GM23338 (cell line): ENCODE data around the gene KNG1. TPM values are rescaled to one million over a fixed set of nuclear protein-coding genes. Genes with fewer than 3 reads are reported as not detected.

Source experiments
- ATAC-seq: fragments of 200-7000 bp; cut with Tn5 transposase; 3 replicates; pipeline ENCODE4 v1.9.1; 2020
- DNase-seq: peaks from one replicate; pipeline ENCODE4 v3.0.0-alpha.2; 2015; ENCODE audit warnings: low spot score
- H2AFZ ChIP-seq: fragments of 200-600 bp; sonication (generic); 2 replicates; pipeline ENCODE4 v1.8.0; 2016; ENCODE audit warnings: antibody characterized with exemption, mild to moderate bottlenecking, moderate library complexity
- H3F3A ChIP-seq: fragments of 200-600 bp; sonication (generic); replicated peaks from 2 replicates; pipeline ENCODE4 v1.8.0; 2017; ENCODE audit warnings: antibody characterized with exemption, mixed run types, low read depth
- H3K27ac ChIP-seq: fragments of 200-600 bp; sonication (generic); 2 replicates; pipeline ENCODE4 v1.6.1; 2016; ENCODE audit warnings: low read depth
- H3K27me3 ChIP-seq: fragments of 200-600 bp; sonication (generic); 2 replicates; pipeline ENCODE4 v1.8.0; 2016; ENCODE audit warnings: mild to moderate bottlenecking, mixed run types, moderate library complexity; ENCODE audit not compliant: insufficient read depth
- H3K36me3 ChIP-seq: fragments of 200-600 bp; sonication (generic); 2 replicates; pipeline ENCODE4 v1.8.0; 2016; ENCODE audit warnings: mild to moderate bottlenecking; ENCODE audit not compliant: insufficient read depth
- H3K4me1 ChIP-seq: fragments of 200-600 bp; sonication (generic); 2 replicates; pipeline ENCODE4 v1.8.0; 2016; ENCODE audit warnings: mild to moderate bottlenecking, moderate library complexity; ENCODE audit not compliant: insufficient read depth
- H3K4me2 ChIP-seq: fragments of 200-600 bp; sonication (generic); 2 replicates; pipeline ENCODE4 v1.7.1; 2017; ENCODE audit warnings: mixed run types
- H3K4me3 ChIP-seq: fragments of 200-600 bp; sonication (generic); 2 replicates; pipeline ENCODE4 v1.6.1; 2016; ENCODE audit warnings: mixed run types
- H3K79me2 ChIP-seq: fragments of 200-600 bp; sonication (generic); replicated peaks from 2 replicates; pipeline ENCODE4 v1.8.0; 2017; ENCODE audit warnings: mild to moderate bottlenecking; ENCODE audit not compliant: insufficient read depth
- H3K9me2 ChIP-seq: fragments of 200-600 bp; sonication (generic); 2 replicates; pipeline ENCODE4 v1.8.0; 2017; ENCODE audit not compliant: insufficient read depth
- H4K20me1 ChIP-seq: fragments of 200-600 bp; sonication (generic); replicated peaks from 2 replicates; pipeline ENCODE4 v1.8.0; 2017; ENCODE audit warnings: mild to moderate bottlenecking; ENCODE audit not compliant: insufficient read depth
- H3K27ac Mint-ChIP-seq: 2 replicates; pipeline ENCODE4 v1.8.0; 2020; ENCODE audit warnings: inconsistent platforms, mild to moderate bottlenecking, moderate library complexity, mixed read lengths
- H3K27me3 Mint-ChIP-seq: 3 replicates; pipeline ENCODE4 v1.8.0; 2022; ENCODE audit warnings: low read depth, mild to moderate bottlenecking, moderate library complexity, mixed read lengths, inconsistent platforms; ENCODE audit not compliant: insufficient read depth, poor library complexity
- H3K36me3 Mint-ChIP-seq: 3 replicates; pipeline ENCODE4 v1.8.0; 2021; ENCODE audit warnings: low read depth, mild to moderate bottlenecking, inconsistent platforms, moderate library complexity, mixed read lengths
- H3K4me1 Mint-ChIP-seq: 3 replicates; pipeline ENCODE4 v1.8.0; 2020; ENCODE audit warnings: mild to moderate bottlenecking, inconsistent platforms, mixed read lengths
- H3K4me3 Mint-ChIP-seq: 3 replicates; pipeline ENCODE4 v1.8.0; 2021; ENCODE audit warnings: moderate library complexity, mild to moderate bottlenecking, inconsistent platforms, mixed read lengths
- H3K9me3 Mint-ChIP-seq: 3 replicates; pipeline ENCODE4 v1.8.0; 2020; ENCODE audit warnings: moderate library complexity, mild to moderate bottlenecking, inconsistent platforms, mixed read lengths
- CREB1 ChIP-seq: fragments of 250-450 bp; sonication (Bioruptor Pico); IDR thresholded peaks from 2 replicates; pipeline ENCODE4 v1.5.0; 2020; ENCODE audit warnings: low read depth, mild to moderate bottlenecking, moderate library complexity
- EZH2 ChIP-seq: fragments of 200-600 bp; sonication (generic); IDR thresholded peaks from one replicate; pipeline ENCODE4 v1.8.0; 2017; ENCODE audit warnings: antibody characterized with exemption, mild to moderate bottlenecking, low read depth; ENCODE audit not compliant: unreplicated experiment
- EZH2phosphoT487 ChIP-seq: fragments of 200-600 bp; sonication (generic); IDR thresholded peaks from one replicate; pipeline ENCODE4 v1.8.1; 2018; ENCODE audit warnings: antibody characterized with exemption; ENCODE audit not compliant: unreplicated experiment
- JUNB ChIP-seq: IDR thresholded peaks from one replicate; pipeline ENCODE4 v1.6.1; 2016; ENCODE audit warnings: antibody characterized with exemption; ENCODE audit not compliant: unreplicated experiment
- NANOG ChIP-seq: IDR thresholded peaks from 2 replicates; pipeline ENCODE4 v1.6.1; 2016; ENCODE audit warnings: antibody characterized with exemption, borderline replicate concordance
- POLR2AphosphoS5 ChIP-seq: IDR thresholded peaks from 2 replicates; pipeline ENCODE4 v1.6.1; 2016; ENCODE audit warnings: antibody characterized with exemption, low read depth
- ZNF114 ChIP-seq: fragments of 250-450 bp; sonication (Bioruptor Pico); IDR thresholded peaks from 2 replicates; pipeline ENCODE4 v1.5.0; 2020; ENCODE audit warnings: mild to moderate bottlenecking, moderate library complexity
- polyA plus RNA-seq: library from polyadenylated mRNA; unstranded; fragments of >200 nt; fragmentation: Nextera tagmentation; extraction: Ambion mirVana; gene quantifications from 2 replicates; pipeline ENCODE4 v1.2.1, GENCODE V29; 2016
- total RNA-seq: library from RNA; depleted of rRNA; stranded (reverse); fragments of >200 nt; shearing (Covaris generic); gene quantifications from 2 replicates; pipeline ENCODE4 v1.2.3, GENCODE V29; 2014
- TF ChIP-seq, protein P1 (sequence below): fragments of 250-450 bp; sonication (Bioruptor Pico); IDR thresholded peaks from 2 replicates; pipeline ENCODE4 v1.5.0; 2020; ENCODE audit warnings: mild to moderate bottlenecking, moderate library complexity
- TF ChIP-seq, protein P2 (sequence below): IDR thresholded peaks from one replicate; pipeline ENCODE4 v1.6.1; 2018; ENCODE audit warnings: antibody characterized with exemption; ENCODE audit not compliant: unreplicated experiment
- TF ChIP-seq, protein P3 (sequence below): IDR thresholded peaks from 2 replicates; pipeline ENCODE4 v1.6.1; 2016; ENCODE audit warnings: antibody characterized with exemption

The KNG1 gene
- total and polyA plus RNA-seq, 2 experiments from 2014 or later, result 0.49 TPM; not detected in 1

DNA sequence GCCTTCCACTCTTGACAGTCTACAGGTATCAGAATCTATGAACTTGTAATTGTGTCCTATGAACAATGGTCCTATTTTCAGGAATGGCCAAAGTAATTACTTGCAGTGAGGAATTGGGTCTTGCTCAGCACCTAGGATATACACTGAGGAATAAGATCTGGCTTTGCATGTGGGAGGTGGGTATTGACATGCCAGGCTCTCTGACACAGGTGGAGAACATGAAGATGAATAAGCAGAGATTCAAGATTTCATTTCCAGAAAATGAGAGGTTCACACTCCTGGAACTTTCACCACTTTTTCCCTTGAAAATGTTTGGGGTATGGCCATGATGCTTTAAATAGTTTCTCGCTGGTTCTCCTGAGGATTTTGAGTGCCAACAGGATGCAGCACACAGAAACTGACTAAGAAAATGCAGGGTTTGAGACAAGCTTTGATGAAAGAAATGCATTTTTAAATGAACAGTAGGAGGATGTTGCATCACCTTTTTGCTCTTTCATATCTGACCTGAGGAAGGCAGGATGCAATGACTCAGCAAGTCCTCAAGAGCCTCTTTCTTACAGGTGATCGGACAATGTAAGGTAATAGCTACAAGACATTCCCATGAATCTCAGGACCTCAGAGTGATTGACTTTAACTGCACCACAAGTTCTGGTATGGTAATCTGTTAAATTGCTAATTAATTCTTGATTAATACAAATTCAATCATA lies 47.6 kb upstream of the KNG1 start:
- H3K36me3 ChIP-seq, result no peaks in the 10 kb centered on the region; the same call in 1 of the 2 replicates
- no peak overlapping the region for H3K27ac ChIP-seq
- ATAC-seq (no peak), DNase-seq (no peak)
- Mint-ChIP-seq H3K27ac (0 out of 2 replicates have a peak overlapping the region, but pooled peaks have one; percentile 26), H3K9me3 (no peaks in the 10 kb centered on the region; the same call in 2 of the 3 replicates), H3K4me3 (no peak overlapping the region), H3K4me1 (peaks cover 21% of the 10 kb centered on the region), H3K27me3 (peaks cover 5% of the 10 kb centered on the region), H3K36me3 (no peaks in the 10 kb centered on the region)
- TF ChIP-seq JUNB (no peak), NANOG (no peak), EZH2 (no peak), POLR2AphosphoS5 (no peak)
- TF ChIP-seq, protein P1, sequence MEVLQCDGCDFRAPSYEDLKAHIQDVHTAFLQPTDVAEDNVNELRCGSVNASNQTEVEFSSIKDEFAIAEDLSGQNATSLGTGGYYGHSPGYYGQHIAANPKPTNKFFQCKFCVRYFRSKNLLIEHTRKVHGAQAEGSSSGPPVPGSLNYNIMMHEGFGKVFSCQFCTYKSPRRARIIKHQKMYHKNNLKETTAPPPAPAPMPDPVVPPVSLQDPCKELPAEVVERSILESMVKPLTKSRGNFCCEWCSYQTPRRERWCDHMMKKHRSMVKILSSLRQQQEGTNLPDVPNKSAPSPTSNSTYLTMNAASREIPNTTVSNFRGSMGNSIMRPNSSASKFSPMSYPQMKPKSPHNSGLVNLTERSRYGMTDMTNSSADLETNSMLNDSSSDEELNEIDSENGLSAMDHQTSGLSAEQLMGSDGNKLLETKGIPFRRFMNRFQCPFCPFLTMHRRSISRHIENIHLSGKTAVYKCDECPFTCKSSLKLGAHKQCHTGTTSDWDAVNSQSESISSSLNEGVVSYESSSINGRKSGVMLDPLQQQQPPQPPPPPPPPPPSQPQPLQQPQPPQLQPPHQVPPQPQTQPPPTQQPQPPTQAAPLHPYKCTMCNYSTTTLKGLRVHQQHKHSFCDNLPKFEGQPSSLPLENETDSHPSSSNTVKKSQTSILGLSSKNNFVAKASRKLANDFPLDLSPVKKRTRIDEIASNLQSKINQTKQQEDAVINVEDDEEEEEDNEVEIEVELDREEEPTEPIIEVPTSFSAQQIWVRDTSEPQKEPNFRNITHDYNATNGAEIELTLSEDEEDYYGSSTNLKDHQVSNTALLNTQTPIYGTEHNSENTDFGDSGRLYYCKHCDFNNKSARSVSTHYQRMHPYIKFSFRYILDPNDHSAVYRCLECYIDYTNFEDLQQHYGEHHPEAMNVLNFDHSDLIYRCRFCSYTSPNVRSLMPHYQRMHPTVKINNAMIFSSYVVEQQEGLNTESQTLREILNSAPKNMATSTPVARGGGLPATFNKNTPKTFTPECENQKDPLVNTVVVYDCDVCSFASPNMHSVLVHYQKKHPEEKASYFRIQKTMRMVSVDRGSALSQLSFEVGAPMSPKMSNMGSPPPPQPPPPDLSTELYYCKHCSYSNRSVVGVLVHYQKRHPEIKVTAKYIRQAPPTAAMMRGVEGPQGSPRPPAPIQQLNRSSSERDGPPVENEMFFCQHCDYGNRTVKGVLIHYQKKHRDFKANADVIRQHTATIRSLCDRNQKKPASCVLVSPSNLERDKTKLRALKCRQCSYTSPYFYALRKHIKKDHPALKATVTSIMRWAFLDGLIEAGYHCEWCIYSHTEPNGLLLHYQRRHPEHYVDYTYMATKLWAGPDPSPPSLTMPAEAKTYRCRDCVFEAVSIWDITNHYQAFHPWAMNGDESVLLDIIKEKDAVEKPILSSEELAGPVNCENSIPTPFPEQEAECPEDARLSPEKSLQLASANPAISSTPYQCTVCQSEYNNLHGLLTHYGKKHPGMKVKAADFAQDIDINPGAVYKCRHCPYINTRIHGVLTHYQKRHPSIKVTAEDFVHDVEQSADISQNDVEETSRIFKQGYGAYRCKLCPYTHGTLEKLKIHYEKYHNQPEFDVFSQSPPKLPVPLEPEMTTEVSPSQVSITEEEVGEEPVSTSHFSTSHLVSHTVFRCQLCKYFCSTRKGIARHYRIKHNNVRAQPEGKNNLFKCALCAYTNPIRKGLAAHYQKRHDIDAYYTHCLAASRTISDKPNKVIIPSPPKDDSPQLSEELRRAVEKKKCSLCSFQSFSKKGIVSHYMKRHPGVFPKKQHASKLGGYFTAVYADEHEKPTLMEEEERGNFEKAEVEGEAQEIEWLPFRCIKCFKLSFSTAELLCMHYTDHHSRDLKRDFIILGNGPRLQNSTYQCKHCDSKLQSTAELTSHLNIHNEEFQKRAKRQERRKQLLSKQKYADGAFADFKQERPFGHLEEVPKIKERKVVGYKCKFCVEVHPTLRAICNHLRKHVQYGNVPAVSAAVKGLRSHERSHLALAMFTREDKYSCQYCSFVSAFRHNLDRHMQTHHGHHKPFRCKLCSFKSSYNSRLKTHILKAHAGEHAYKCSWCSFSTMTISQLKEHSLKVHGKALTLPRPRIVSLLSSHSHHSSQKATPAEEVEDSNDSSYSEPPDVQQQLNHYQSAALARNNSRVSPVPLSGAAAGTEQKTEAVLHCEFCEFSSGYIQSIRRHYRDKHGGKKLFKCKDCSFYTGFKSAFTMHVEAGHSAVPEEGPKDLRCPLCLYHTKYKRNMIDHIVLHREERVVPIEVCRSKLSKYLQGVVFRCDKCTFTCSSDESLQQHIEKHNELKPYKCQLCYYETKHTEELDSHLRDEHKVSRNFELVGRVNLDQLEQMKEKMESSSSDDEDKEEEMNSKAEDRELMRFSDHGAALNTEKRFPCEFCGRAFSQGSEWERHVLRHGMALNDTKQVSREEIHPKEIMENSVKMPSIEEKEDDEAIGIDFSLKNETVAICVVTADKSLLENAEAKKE (CRISPR knock-in tag), result no peak
- no peaks in the 10 kb centered on the region for H3K79me2 ChIP-seq
- H3K9me2 ChIP-seq, result peaks cover 22% of the 10 kb centered on the region
- no peak overlapping the region for H3K4me3 ChIP-seq
- H3K4me2 ChIP-seq, result no peak overlapping the region
- peak overlapping the region; percentile 67; the same call in 1 of the 2 replicates for H2AFZ ChIP-seq
- H3K4me1 ChIP-seq, result peaks cover 21% of the 10 kb centered on the region
- no peaks in the 10 kb centered on the region for H3F3A ChIP-seq
- H4K20me1 ChIP-seq, result no peaks in the 10 kb centered on the region
- H3K27me3 ChIP-seq, result no peaks in the 10 kb centered on the region

DNA sequence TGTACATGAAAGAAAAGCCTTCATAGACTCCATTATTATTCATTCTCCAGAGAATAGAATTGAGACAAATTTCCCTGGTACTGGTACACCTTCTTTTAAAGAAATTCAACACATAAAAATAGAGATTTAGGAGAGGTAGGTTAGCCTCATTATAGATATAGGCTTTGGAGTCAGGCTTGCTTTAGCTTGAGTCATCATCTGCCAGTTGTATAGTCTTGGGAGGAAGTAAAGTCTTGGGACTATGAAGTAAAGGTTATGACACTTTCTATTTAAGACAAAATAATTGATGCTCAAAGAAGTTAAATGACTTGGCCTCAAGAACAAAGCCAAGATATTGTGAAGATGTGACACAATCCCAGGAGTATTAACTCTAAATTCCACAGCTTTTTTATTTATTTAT lies 47.0 kb upstream of the KNG1 start:
- ATAC-seq (no peak), DNase-seq (no peak)
- Histone ChIP-seq H3K9me2 (peaks cover 25% of the 10 kb centered on the region), H2AFZ (no peak overlapping the region), H3K4me1 (peaks cover 15% of the 10 kb centered on the region), H4K20me1 (no peaks in the 10 kb centered on the region), H3K27ac (no peak overlapping the region), H3K79me2 (no peaks in the 10 kb centered on the region), H3K36me3 (no peaks in the 10 kb centered on the region; the same call in 1 of the 2 replicates), H3K4me3 (no peak overlapping the region), H3K4me2 (no peak overlapping the region), H3F3A (no peaks in the 10 kb centered on the region), H3K27me3 (no peaks in the 10 kb centered on the region)
- Mint-ChIP-seq H3K27ac (no peak overlapping the region), H3K36me3 (no peaks in the 10 kb centered on the region), H3K27me3 (peaks cover 5% of the 10 kb centered on the region), H3K4me1 (peaks cover 18% of the 10 kb centered on the region), H3K9me3 (no peaks in the 10 kb centered on the region; the same call in 2 of the 3 replicates), H3K4me3 (no peak overlapping the region)
- TF ChIP-seq CREB1 (CRISPR knock-in tag), result no peak
- TF ChIP-seq, protein P2, sequence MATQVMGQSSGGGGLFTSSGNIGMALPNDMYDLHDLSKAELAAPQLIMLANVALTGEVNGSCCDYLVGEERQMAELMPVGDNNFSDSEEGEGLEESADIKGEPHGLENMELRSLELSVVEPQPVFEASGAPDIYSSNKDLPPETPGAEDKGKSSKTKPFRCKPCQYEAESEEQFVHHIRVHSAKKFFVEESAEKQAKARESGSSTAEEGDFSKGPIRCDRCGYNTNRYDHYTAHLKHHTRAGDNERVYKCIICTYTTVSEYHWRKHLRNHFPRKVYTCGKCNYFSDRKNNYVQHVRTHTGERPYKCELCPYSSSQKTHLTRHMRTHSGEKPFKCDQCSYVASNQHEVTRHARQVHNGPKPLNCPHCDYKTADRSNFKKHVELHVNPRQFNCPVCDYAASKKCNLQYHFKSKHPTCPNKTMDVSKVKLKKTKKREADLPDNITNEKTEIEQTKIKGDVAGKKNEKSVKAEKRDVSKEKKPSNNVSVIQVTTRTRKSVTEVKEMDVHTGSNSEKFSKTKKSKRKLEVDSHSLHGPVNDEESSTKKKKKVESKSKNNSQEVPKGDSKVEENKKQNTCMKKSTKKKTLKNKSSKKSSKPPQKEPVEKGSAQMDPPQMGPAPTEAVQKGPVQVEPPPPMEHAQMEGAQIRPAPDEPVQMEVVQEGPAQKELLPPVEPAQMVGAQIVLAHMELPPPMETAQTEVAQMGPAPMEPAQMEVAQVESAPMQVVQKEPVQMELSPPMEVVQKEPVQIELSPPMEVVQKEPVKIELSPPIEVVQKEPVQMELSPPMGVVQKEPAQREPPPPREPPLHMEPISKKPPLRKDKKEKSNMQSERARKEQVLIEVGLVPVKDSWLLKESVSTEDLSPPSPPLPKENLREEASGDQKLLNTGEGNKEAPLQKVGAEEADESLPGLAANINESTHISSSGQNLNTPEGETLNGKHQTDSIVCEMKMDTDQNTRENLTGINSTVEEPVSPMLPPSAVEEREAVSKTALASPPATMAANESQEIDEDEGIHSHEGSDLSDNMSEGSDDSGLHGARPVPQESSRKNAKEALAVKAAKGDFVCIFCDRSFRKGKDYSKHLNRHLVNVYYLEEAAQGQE, result no peak
- TF ChIP-seq JUNB, result no peak
- TF ChIP-seq, protein P3, sequence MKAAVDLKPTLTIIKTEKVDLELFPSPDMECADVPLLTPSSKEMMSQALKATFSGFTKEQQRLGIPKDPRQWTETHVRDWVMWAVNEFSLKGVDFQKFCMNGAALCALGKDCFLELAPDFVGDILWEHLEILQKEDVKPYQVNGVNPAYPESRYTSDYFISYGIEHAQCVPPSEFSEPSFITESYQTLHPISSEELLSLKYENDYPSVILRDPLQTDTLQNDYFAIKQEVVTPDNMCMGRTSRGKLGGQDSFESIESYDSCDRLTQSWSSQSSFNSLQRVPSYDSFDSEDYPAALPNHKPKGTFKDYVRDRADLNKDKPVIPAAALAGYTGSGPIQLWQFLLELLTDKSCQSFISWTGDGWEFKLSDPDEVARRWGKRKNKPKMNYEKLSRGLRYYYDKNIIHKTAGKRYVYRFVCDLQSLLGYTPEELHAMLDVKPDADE, result no peak
- no peak for TF ChIP-seq EZH2phosphoT487
- no peak for TF ChIP-seq ZNF114 (CRISPR knock-in tag)
- no peak for TF ChIP-seq NANOG
- no peak for TF ChIP-seq EZH2
